WTC11 (cell line): ENCODE data around the gene PDLIM5. TPM values are rescaled to one million over a fixed set of nuclear protein-coding genes. Genes with fewer than 3 reads are reported as not detected.

Experiments
- ATAC-seq: fragments of 200-7000 bp; cut with Tn5 transposase; 2 replicates; pipeline ENCODE4 v1.10.0; 2021; ENCODE audit warnings: mild to moderate bottlenecking, moderate library complexity
- CTCF ChIA-PET: fragments of 300-600 bp; sonication (Branson Sonifier 250); formaldehyde crosslinking; loops from one replicate; lab custom pipeline; 2021; ENCODE audit warnings: antibody characterized with exemption; lab: Charles Lee
- POLR2A ChIA-PET: fragments of 350-600 bp; sonication (Branson Sonifier 250); formaldehyde crosslinking; loops from one replicate; lab custom pipeline; 2021; ENCODE audit warnings: antibody characterized with exemption; lab: Charles Lee
- DNase-seq: peaks from one replicate; pipeline ENCODE4 v3.0.0; 2021; ENCODE audit warnings: low spot score
- H3K27ac Mint-ChIP-seq: 2 replicates; pipeline ENCODE4 v1.8.0; 2021; ENCODE audit warnings: mixed read lengths
- H3K27me3 Mint-ChIP-seq: 2 replicates; pipeline ENCODE4 v1.8.0; 2021; ENCODE audit warnings: low read depth, mild to moderate bottlenecking, moderate library complexity, mixed read lengths
- H3K36me3 Mint-ChIP-seq: 2 replicates; pipeline ENCODE4 v1.8.0; 2021; ENCODE audit warnings: mixed read lengths
- H3K4me1 Mint-ChIP-seq: 2 replicates; pipeline ENCODE4 v1.8.0; 2022; ENCODE audit warnings: mixed read lengths
- H3K4me3 Mint-ChIP-seq: 2 replicates; pipeline ENCODE4 v1.8.0; 2021; ENCODE audit warnings: mild to moderate bottlenecking, moderate library complexity, mixed read lengths
- H3K9me3 Mint-ChIP-seq: 2 replicates; pipeline ENCODE4 v1.8.0; 2021; ENCODE audit warnings: mixed read lengths
- ELF4 ChIP-seq: sonication (generic); formaldehyde crosslinking; IDR thresholded peaks from 2 replicates; pipeline ENCODE4 v1.8.1; 2022; ENCODE audit warnings: low read depth, mild to moderate bottlenecking, moderate library complexity, missing genetic modification reagents
- ETV6 ChIP-seq: sonication (generic); formaldehyde crosslinking; IDR thresholded peaks from 2 replicates; pipeline ENCODE4 v1.8.1; 2022; ENCODE audit warnings: mild to moderate bottlenecking, missing genetic modification reagents
- FOXJ3 ChIP-seq: sonication (generic); formaldehyde crosslinking; IDR thresholded peaks from 2 replicates; pipeline ENCODE4 v1.9.0; 2021; ENCODE audit warnings: missing genetic modification reagents, mild to moderate bottlenecking, borderline replicate concordance
- FOXK1 ChIP-seq: sonication (generic); formaldehyde crosslinking; IDR thresholded peaks from 2 replicates; pipeline ENCODE4 v1.8.0; 2022; ENCODE audit warnings: mild to moderate bottlenecking, moderate library complexity, missing genetic modification reagents
- FOXP1 ChIP-seq: sonication (generic); formaldehyde crosslinking; IDR thresholded peaks from 2 replicates; pipeline ENCODE4 v1.8.0; 2022; ENCODE audit warnings: missing genetic modification reagents, mild to moderate bottlenecking, moderate library complexity, borderline replicate concordance
- HMGA2 ChIP-seq: fragments of 250-450 bp; sonication (Bioruptor Pico); IDR thresholded peaks from 2 replicates; pipeline ENCODE4 v1.4.0; 2021; ENCODE audit warnings: mild to moderate bottlenecking, moderate library complexity
- IRF2 ChIP-seq: sonication (generic); formaldehyde crosslinking; IDR thresholded peaks from 2 replicates; pipeline ENCODE4 v1.8.0; 2022; ENCODE audit warnings: low read depth, missing genetic modification reagents, borderline replicate concordance
- KAT7 ChIP-seq: sonication (generic); formaldehyde crosslinking; IDR thresholded peaks from 2 replicates; pipeline ENCODE4 v1.8.1; 2023; ENCODE audit warnings: missing genetic modification reagents, mild to moderate bottlenecking, borderline replicate concordance
- MXD4 ChIP-seq: fragments of 250-450 bp; sonication (Bioruptor Pico); IDR thresholded peaks from 2 replicates; pipeline ENCODE4 v1.8.0; 2021; ENCODE audit warnings: mild to moderate bottlenecking, moderate library complexity, borderline replicate concordance
- OVOL2 ChIP-seq: fragments of 250-450 bp; sonication (Bioruptor Pico); IDR thresholded peaks from 2 replicates; pipeline ENCODE4 v1.9.0; 2021; ENCODE audit warnings: mild to moderate bottlenecking, borderline replicate concordance
- PRRX2 ChIP-seq: fragments of 250-450 bp; sonication (Bioruptor Pico); IDR thresholded peaks from 2 replicates; pipeline ENCODE4 v1.8.0; 2021; ENCODE audit warnings: mild to moderate bottlenecking
- RORB ChIP-seq: fragments of 250-450 bp; sonication (Bioruptor Pico); IDR thresholded peaks from 2 replicates; pipeline ENCODE4 v1.9.0; 2021; ENCODE audit warnings: mild to moderate bottlenecking
- SOX15 ChIP-seq: fragments of 250-450 bp; sonication (Bioruptor Pico); IDR thresholded peaks from 2 replicates; pipeline ENCODE4 v1.9.0; 2021; ENCODE audit warnings: mild to moderate bottlenecking
- ZNF121 ChIP-seq: sonication (generic); formaldehyde crosslinking; IDR thresholded peaks from 2 replicates; pipeline ENCODE4 v1.8.0; 2023; ENCODE audit warnings: missing genetic modification reagents
- ZNF263 ChIP-seq: sonication (generic); formaldehyde crosslinking; IDR thresholded peaks from 2 replicates; pipeline ENCODE4 v1.8.1; 2022; ENCODE audit warnings: low read depth, mild to moderate bottlenecking, moderate library complexity, missing genetic modification reagents
- ZNF671 ChIP-seq: fragments of 250-450 bp; sonication (Bioruptor Pico); IDR thresholded peaks from 2 replicates; pipeline ENCODE4 v1.8.0; 2021; ENCODE audit warnings: mild to moderate bottlenecking
- total RNA-seq: library from RNA; stranded (reverse); gene quantifications from 3 replicates; pipeline ENCODE4 v1.2.3, GENCODE V29; 2021
- TF ChIP-seq, protein P1 (sequence below): sonication (generic); formaldehyde crosslinking; conservative IDR thresholded peaks from 2 replicates; pipeline ENCODE4 v1.8.1; 2022; ENCODE audit warnings: mild to moderate bottlenecking, missing genetic modification reagents
- TF ChIP-seq, protein P2 (sequence below): sonication (generic); formaldehyde crosslinking; IDR thresholded peaks from 2 replicates; pipeline ENCODE4 v1.8.0; 2023; ENCODE audit warnings: missing genetic modification reagents, mild to moderate bottlenecking, borderline replicate concordance
- TF ChIP-seq, protein P3 (sequence below): sonication (generic); formaldehyde crosslinking; IDR thresholded peaks from 2 replicates; pipeline ENCODE4 v1.8.0; 2022; ENCODE audit warnings: mild to moderate bottlenecking, missing genetic modification reagents
- TF ChIP-seq, protein P4 (sequence below): sonication (generic); formaldehyde crosslinking; IDR thresholded peaks from 2 replicates; pipeline ENCODE4 v1.8.1; 2023; ENCODE audit warnings: mild to moderate bottlenecking, missing genetic modification reagents, borderline replicate concordance
- TF ChIP-seq, protein P5 (sequence below): sonication (generic); formaldehyde crosslinking; IDR thresholded peaks from 2 replicates; pipeline ENCODE4 v1.8.1; 2022; ENCODE audit warnings: low read depth, missing genetic modification reagents, borderline replicate concordance
- TF ChIP-seq, protein P6 (sequence below): fragments of 250-450 bp; sonication (Bioruptor Pico); IDR thresholded peaks from 2 replicates; pipeline ENCODE4 v1.8.0; 2021; ENCODE audit warnings: mild to moderate bottlenecking
- TF ChIP-seq, protein P7 (sequence below): sonication (generic); formaldehyde crosslinking; IDR thresholded peaks from 2 replicates; pipeline ENCODE4 v1.8.0; 2023; ENCODE audit warnings: mild to moderate bottlenecking, missing genetic modification reagents

Gene PDLIM5
- total RNA-seq, 1 experiment from 2014 or later = 51.5 TPM

DNA sequence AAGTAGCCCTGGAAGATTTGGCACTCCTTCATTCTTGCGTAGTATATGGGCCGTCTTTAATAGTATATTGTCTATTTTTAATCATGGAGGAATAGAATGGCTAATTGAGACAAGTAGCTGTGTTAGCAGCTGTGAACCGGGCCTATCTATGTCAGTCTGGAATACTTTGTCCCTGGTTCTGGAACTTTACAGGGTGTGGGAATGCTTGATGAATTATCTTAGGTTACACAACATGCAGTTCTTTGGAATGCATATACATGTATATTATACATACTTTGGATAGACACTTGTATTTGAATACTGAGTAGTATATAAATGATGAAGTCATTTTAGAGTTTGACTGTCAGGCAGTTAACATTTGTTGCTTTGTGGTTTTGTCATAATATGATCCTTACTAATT is 37.4 kb downstream of the PDLIM5 start:
- ChIA-PET POLR2A (no interaction called here), CTCF (no interaction called here)
- Mint-ChIP-seq H3K4me3 (no peak overlapping the region), H3K27me3 (no peaks in the 10 kb centered on the region), H3K9me3 (no peaks in the 10 kb centered on the region), H3K36me3 (no peaks in the 10 kb centered on the region), H3K4me1 (peaks cover 10% of the 10 kb centered on the region), H3K27ac (no peak overlapping the region)
- DNase-seq = no peak
- ATAC-seq = no peak
- TF ChIP-seq KAT7 (CRISPR knock-in tag) (no peak), FOXK1 (CRISPR knock-in tag) (no peak), ZNF671 (CRISPR knock-in tag) (no peak), ZNF121 (CRISPR knock-in tag) (no peak), SOX15 (CRISPR knock-in tag) (no peak), ZNF263 (CRISPR knock-in tag) (no peak), MXD4 (CRISPR knock-in tag) (no peak), FOXJ3 (no peak), OVOL2 (CRISPR knock-in tag) (no peak), ETV6 (no peak), ELF4 (no peak), PRRX2 (CRISPR knock-in tag) (no peak)
- TF ChIP-seq, protein P1, sequence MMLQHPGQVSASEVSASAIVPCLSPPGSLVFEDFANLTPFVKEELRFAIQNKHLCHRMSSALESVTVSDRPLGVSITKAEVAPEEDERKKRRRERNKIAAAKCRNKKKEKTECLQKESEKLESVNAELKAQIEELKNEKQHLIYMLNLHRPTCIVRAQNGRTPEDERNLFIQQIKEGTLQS (CRISPR knock-in tag) = no peak
- TF ChIP-seq, protein P2, sequence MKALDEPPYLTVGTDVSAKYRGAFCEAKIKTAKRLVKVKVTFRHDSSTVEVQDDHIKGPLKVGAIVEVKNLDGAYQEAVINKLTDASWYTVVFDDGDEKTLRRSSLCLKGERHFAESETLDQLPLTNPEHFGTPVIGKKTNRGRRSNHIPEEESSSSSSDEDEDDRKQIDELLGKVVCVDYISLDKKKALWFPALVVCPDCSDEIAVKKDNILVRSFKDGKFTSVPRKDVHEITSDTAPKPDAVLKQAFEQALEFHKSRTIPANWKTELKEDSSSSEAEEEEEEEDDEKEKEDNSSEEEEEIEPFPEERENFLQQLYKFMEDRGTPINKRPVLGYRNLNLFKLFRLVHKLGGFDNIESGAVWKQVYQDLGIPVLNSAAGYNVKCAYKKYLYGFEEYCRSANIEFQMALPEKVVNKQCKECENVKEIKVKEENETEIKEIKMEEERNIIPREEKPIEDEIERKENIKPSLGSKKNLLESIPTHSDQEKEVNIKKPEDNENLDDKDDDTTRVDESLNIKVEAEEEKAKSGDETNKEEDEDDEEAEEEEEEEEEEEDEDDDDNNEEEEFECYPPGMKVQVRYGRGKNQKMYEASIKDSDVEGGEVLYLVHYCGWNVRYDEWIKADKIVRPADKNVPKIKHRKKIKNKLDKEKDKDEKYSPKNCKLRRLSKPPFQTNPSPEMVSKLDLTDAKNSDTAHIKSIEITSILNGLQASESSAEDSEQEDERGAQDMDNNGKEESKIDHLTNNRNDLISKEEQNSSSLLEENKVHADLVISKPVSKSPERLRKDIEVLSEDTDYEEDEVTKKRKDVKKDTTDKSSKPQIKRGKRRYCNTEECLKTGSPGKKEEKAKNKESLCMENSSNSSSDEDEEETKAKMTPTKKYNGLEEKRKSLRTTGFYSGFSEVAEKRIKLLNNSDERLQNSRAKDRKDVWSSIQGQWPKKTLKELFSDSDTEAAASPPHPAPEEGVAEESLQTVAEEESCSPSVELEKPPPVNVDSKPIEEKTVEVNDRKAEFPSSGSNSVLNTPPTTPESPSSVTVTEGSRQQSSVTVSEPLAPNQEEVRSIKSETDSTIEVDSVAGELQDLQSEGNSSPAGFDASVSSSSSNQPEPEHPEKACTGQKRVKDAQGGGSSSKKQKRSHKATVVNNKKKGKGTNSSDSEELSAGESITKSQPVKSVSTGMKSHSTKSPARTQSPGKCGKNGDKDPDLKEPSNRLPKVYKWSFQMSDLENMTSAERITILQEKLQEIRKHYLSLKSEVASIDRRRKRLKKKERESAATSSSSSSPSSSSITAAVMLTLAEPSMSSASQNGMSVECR (CRISPR knock-in tag) = no peak
- TF ChIP-seq, protein P3, sequence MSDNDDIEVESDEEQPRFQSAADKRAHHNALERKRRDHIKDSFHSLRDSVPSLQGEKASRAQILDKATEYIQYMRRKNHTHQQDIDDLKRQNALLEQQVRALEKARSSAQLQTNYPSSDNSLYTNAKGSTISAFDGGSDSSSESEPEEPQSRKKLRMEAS (CRISPR knock-in tag) = no peak
- TF ChIP-seq, protein P4, sequence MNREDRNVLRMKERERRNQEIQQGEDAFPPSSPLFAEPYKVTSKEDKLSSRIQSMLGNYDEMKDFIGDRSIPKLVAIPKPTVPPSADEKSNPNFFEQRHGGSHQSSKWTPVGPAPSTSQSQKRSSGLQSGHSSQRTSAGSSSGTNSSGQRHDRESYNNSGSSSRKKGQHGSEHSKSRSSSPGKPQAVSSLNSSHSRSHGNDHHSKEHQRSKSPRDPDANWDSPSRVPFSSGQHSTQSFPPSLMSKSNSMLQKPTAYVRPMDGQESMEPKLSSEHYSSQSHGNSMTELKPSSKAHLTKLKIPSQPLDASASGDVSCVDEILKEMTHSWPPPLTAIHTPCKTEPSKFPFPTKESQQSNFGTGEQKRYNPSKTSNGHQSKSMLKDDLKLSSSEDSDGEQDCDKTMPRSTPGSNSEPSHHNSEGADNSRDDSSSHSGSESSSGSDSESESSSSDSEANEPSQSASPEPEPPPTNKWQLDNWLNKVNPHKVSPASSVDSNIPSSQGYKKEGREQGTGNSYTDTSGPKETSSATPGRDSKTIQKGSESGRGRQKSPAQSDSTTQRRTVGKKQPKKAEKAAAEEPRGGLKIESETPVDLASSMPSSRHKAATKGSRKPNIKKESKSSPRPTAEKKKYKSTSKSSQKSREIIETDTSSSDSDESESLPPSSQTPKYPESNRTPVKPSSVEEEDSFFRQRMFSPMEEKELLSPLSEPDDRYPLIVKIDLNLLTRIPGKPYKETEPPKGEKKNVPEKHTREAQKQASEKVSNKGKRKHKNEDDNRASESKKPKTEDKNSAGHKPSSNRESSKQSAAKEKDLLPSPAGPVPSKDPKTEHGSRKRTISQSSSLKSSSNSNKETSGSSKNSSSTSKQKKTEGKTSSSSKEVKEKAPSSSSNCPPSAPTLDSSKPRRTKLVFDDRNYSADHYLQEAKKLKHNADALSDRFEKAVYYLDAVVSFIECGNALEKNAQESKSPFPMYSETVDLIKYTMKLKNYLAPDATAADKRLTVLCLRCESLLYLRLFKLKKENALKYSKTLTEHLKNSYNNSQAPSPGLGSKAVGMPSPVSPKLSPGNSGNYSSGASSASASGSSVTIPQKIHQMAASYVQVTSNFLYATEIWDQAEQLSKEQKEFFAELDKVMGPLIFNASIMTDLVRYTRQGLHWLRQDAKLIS = no peak

DNA sequence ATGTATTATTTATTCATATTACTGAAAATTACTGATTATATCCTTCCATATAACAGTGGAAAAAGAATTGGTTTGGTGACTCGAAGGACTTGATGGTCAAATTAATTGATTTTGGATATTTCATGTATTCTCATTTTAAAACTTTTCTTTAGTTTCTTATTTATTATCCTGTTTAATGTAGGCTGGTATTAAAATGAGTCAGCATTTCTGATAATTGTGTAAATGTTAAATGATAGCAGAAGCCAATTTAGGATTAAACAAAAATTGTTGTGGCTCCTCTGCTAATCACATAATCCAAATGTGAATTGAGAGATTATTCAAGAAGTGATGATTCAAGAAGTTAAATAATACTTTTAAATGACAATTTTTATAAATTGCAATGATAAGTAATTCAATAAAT is 38.7 kb downstream of the PDLIM5 start:
- DNase-seq (no peak), ATAC-seq (no peak)
- H3K4me3 Mint-ChIP-seq = no peak overlapping the region
- POLR2A ChIA-PET = no interaction called here
- no peak overlapping the region for H3K27ac Mint-ChIP-seq
- peaks cover 10% of the 10 kb centered on the region for H3K4me1 Mint-ChIP-seq
- H3K27me3 Mint-ChIP-seq = no peaks in the 10 kb centered on the region
- no peaks in the 10 kb centered on the region for H3K36me3 Mint-ChIP-seq
- CTCF ChIA-PET = no interaction called here
- H3K9me3 Mint-ChIP-seq = no peaks in the 10 kb centered on the region
- TF ChIP-seq, protein P5, sequence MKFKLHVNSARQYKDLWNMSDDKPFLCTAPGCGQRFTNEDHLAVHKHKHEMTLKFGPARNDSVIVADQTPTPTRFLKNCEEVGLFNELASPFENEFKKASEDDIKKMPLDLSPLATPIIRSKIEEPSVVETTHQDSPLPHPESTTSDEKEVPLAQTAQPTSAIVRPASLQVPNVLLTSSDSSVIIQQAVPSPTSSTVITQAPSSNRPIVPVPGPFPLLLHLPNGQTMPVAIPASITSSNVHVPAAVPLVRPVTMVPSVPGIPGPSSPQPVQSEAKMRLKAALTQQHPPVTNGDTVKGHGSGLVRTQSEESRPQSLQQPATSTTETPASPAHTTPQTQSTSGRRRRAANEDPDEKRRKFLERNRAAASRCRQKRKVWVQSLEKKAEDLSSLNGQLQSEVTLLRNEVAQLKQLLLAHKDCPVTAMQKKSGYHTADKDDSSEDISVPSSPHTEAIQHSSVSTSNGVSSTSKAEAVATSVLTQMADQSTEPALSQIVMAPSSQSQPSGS = no peak
- TF ChIP-seq HMGA2 (CRISPR knock-in tag) = no peak
- TF ChIP-seq RORB (CRISPR knock-in tag) = no peak
- TF ChIP-seq FOXP1 (CRISPR knock-in tag) = no peak
- no peak for TF ChIP-seq IRF2 (CRISPR knock-in tag)
- TF ChIP-seq, protein P6, sequence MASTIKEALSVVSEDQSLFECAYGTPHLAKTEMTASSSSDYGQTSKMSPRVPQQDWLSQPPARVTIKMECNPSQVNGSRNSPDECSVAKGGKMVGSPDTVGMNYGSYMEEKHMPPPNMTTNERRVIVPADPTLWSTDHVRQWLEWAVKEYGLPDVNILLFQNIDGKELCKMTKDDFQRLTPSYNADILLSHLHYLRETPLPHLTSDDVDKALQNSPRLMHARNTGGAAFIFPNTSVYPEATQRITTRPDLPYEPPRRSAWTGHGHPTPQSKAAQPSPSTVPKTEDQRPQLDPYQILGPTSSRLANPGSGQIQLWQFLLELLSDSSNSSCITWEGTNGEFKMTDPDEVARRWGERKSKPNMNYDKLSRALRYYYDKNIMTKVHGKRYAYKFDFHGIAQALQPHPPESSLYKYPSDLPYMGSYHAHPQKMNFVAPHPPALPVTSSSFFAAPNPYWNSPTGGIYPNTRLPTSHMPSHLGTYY = no peak
- TF ChIP-seq, protein P3 (CRISPR knock-in tag) = no peak
- TF ChIP-seq, protein P7, sequence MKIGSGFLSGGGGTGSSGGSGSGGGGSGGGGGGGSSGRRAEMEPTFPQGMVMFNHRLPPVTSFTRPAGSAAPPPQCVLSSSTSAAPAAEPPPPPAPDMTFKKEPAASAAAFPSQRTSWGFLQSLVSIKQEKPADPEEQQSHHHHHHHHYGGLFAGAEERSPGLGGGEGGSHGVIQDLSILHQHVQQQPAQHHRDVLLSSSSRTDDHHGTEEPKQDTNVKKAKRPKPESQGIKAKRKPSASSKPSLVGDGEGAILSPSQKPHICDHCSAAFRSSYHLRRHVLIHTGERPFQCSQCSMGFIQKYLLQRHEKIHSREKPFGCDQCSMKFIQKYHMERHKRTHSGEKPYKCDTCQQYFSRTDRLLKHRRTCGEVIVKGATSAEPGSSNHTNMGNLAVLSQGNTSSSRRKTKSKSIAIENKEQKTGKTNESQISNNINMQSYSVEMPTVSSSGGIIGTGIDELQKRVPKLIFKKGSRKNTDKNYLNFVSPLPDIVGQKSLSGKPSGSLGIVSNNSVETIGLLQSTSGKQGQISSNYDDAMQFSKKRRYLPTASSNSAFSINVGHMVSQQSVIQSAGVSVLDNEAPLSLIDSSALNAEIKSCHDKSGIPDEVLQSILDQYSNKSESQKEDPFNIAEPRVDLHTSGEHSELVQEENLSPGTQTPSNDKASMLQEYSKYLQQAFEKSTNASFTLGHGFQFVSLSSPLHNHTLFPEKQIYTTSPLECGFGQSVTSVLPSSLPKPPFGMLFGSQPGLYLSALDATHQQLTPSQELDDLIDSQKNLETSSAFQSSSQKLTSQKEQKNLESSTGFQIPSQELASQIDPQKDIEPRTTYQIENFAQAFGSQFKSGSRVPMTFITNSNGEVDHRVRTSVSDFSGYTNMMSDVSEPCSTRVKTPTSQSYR (CRISPR knock-in tag) = no peak
